ENCODE measurements around the gene RARB.

RARB gene

GRCh38 chr3:25556447-25556846, 128.4 kb downstream of the RARB start:
- no peak for DNase-seq

- DNase-seq = no peak
Measured at GRCh38 chr3:25557694-25558093, 129.6 kb downstream of the RARB start.

GRCh38 chr3:25558121-25558520, 130.1 kb downstream of the RARB start:
- no peak for DNase-seq

- DNase-seq = no peak
Measured at GRCh38 chr3:25558796-25559195, 130.7 kb downstream of the RARB start.

GRCh38 chr3:25563601-25564000, 135.5 kb downstream of the RARB start:
- DNase-seq = no peak

GRCh38 chr3:25564075-25564474, 136.0 kb downstream of the RARB start:
- DNase-seq = no peak

GRCh38 chr3:25565807-25566206, 137.7 kb downstream of the RARB start:
- DNase-seq = no peak

- DNase-seq = no peak
Measured at GRCh38 chr3:25566358-25566920, 138.4 kb downstream of the RARB start.

GRCh38 chr3:25567388-25567787, 139.3 kb downstream of the RARB start:
- DNase-seq = no peak

- DNase-seq = no peak
Measured at GRCh38 chr3:25567806-25568524, 139.9 kb downstream of the RARB start.

- no peak for DNase-seq
Measured at GRCh38 chr3:25568525-25569078, 140.5 kb downstream of the RARB start.

GRCh38 chr3:25571285-25571684, 143.2 kb downstream of the RARB start:
- no peak for DNase-seq

GRCh38 chr3:25572336-25572735, 144.3 kb downstream of the RARB start:
- no peak for DNase-seq

GRCh38 chr3:25572919-25573385, 144.9 kb downstream of the RARB start:
- DNase-seq = no peak

GRCh38 chr3:25573386-25574171, 145.5 kb downstream of the RARB start:
- no peak for DNase-seq

GRCh38 chr3:25574172-25574765, 146.2 kb downstream of the RARB start:
- DNase-seq = no peak

GRCh38 chr3:25575001-25575400, 146.9 kb downstream of the RARB start:
- no peak for DNase-seq

- no peak for DNase-seq
Measured at GRCh38 chr3:25576146-25576545, 148.1 kb downstream of the RARB start.

GRCh38 chr3:25576831-25577454, 148.9 kb downstream of the RARB start:
- DNase-seq = no peak

GRCh38 chr3:25578059-25578458, 150.0 kb downstream of the RARB start:
- DNase-seq = no peak

GRCh38 chr3:25580534-25580933, 152.5 kb downstream of the RARB start:
- DNase-seq = no peak

GRCh38 chr3:25581335-25581734, 153.3 kb downstream of the RARB start:
- no peak for DNase-seq

- no peak for DNase-seq
Measured at GRCh38 chr3:25581823-25582222, 153.8 kb downstream of the RARB start.
